HepG2 (cell line): ENCODE data around the gene TUBB. TPM values are rescaled to one million over a fixed set of nuclear protein-coding genes. Genes with fewer than 3 reads are reported as not detected.

Source experiments
- ARNT2 ChIP-seq: sonication (generic); formaldehyde crosslinking; IDR thresholded peaks from 2 replicates; pipeline ENCODE4 v1.8.0; 2022; ENCODE audit warnings: mild to moderate bottlenecking, low read depth, missing genetic modification reagents, moderate library complexity
- DPF2 ChIP-seq: sonication (generic); formaldehyde crosslinking; IDR thresholded peaks from 2 replicates; pipeline ENCODE4 v1.4.0; 2020; ENCODE audit warnings: mild to moderate bottlenecking, low read depth, missing genetic modification reagents, borderline replicate concordance
- DR1 ChIP-seq: sonication (generic); formaldehyde crosslinking; IDR thresholded peaks from 2 replicates; pipeline ENCODE4 v1.8.0; 2021; ENCODE audit warnings: mild to moderate bottlenecking, missing genetic modification reagents, inconsistent platforms
- ESRRA ChIP-seq: sonication (generic); formaldehyde crosslinking; IDR thresholded peaks from 2 replicates; pipeline ENCODE4 v1.5.1; 2020; ENCODE audit warnings: mild to moderate bottlenecking, low read depth, missing genetic modification reagents
- GABPB1 ChIP-seq: IDR thresholded peaks from 2 replicates; pipeline ENCODE4 v1.6.1; 2016; ENCODE audit warnings: mild to moderate bottlenecking, missing genetic modification reagents, moderate library complexity, missing compliant biosample characterization
- IKZF1 ChIP-seq: fragments of 450-650 bp; IDR thresholded peaks from 2 replicates; pipeline ENCODE4 v1.7.1; 2016
- KAT2B ChIP-seq: fragments of 150-350 bp; IDR thresholded peaks from 2 replicates; pipeline ENCODE4 v1.6.1; 2014; ENCODE audit warnings: low read depth, low read length, borderline replicate concordance
- MAZ ChIP-seq, 2 experiments: sonication (generic) in 1 of 2; formaldehyde crosslinking in 1 of 2; IDR thresholded peaks; 2 replicates each; pipeline versions ENCODE4 v1.5.0 to v1.6.1; 2012 to 2020; ENCODE audit warnings: low read depth in 2 of 2, mild to moderate bottlenecking in 2 of 2, borderline replicate concordance in 1 of 2, improper control_type of control experiment in 1 of 2, low read length in 1 of 2, missing genetic modification reagents in 1 of 2, moderate library complexity in 1 of 2
- MED13 ChIP-seq: sonication (generic); formaldehyde crosslinking; IDR thresholded peaks from 2 replicates; pipeline ENCODE4 v1.5.0; 2020; ENCODE audit warnings: missing genetic modification reagents
- MEIS2 ChIP-seq: sonication (generic); formaldehyde crosslinking; IDR thresholded peaks from 2 replicates; pipeline ENCODE4 v1.9.0; 2021; ENCODE audit warnings: mild to moderate bottlenecking, missing genetic modification reagents
- PLRG1 ChIP-seq: fragments of 450-650 bp; conservative IDR thresholded peaks from 2 replicates; pipeline ENCODE4 v1.6.1; 2016
- SNAI1 ChIP-seq: sonication (generic); formaldehyde crosslinking; IDR thresholded peaks from 2 replicates; pipeline ENCODE4 v1.5.0; 2020; ENCODE audit warnings: mild to moderate bottlenecking, missing genetic modification reagents, borderline replicate concordance
- WIZ ChIP-seq: sonication (generic); formaldehyde crosslinking; IDR thresholded peaks from 2 replicates; pipeline ENCODE4 v1.5.1; 2020; ENCODE audit warnings: mild to moderate bottlenecking, missing genetic modification reagents
- ZMAT3 ChIP-seq: sonication (generic); formaldehyde crosslinking; conservative IDR thresholded peaks from 2 replicates; pipeline ENCODE4 v1.7.0; 2021; ENCODE audit warnings: missing genetic modification reagents
- ZNF225 ChIP-seq: sonication (generic); formaldehyde crosslinking; IDR thresholded peaks from 2 replicates; pipeline ENCODE4 v1.4.0; 2020; ENCODE audit warnings: mild to moderate bottlenecking, missing genetic modification reagents
- ZNF335 ChIP-seq: sonication (generic); formaldehyde crosslinking; IDR thresholded peaks from 2 replicates; pipeline ENCODE4 v1.4.0; 2020; ENCODE audit warnings: missing genetic modification reagents
- ZNF619 ChIP-seq: sonication (generic); formaldehyde crosslinking; IDR thresholded peaks from 2 replicates; pipeline ENCODE4 v1.4.0; 2020; ENCODE audit warnings: mild to moderate bottlenecking, missing genetic modification reagents
- ZNF724P ChIP-seq: sonication (generic); formaldehyde crosslinking; IDR thresholded peaks from 2 replicates; pipeline ENCODE4 v1.8.0; 2022; ENCODE audit warnings: missing genetic modification reagents, borderline replicate concordance
- polyA plus RNA-seq, 8 experiments: library from polyadenylated mRNA; depleted of rRNA in 3 of 8; stranded (reverse) in 7 of 8; unstranded in 1 of 8; fragments of >200 nt; fragmentation: Illumina TruSeq in 4 of 8; extraction: Trizol in 4 of 8; gene quantifications; 2 replicates each; pipeline versions ENCODE4 v1.2.1 to v1.2.3, GENCODE V29; 2011 to 2016; ENCODE audit warnings: low read depth in 4 of 8, missing spikeins in 1 of 8, mixed read lengths in 1 of 8; ENCODE audit not compliant: insufficient read depth in 1 of 8
- total RNA-seq, 5 experiments: library from RNA; depleted of rRNA; stranded (reverse); fragments of >200 nt; fragmentation: Illumina TruSeq; extraction: Trizol; gene quantifications; 2 replicates each; pipeline ENCODE4 v1.2.3, GENCODE V29; 2016; ENCODE audit warnings: low read depth in 1 of 5
- TF ChIP-seq, protein P1 (sequence below): sonication (generic); IDR thresholded peaks from 2 replicates; pipeline ENCODE4 v1.6.1; 2016; ENCODE audit warnings: low read depth, borderline replicate concordance
- TF ChIP-seq, protein P2 (sequence below): conservative IDR thresholded peaks from 2 replicates; pipeline ENCODE4 v1.6.1; 2018; ENCODE audit warnings: missing genetic modification reagents
- TF ChIP-seq, protein P3 (sequence below): sonication (generic); formaldehyde crosslinking; IDR thresholded peaks from 2 replicates; pipeline ENCODE4 v1.4.0; 2020; ENCODE audit warnings: missing genetic modification reagents
- TF ChIP-seq, protein P4 (sequence below): IDR thresholded peaks from 2 replicates; pipeline ENCODE4 v1.6.1; 2016; ENCODE audit warnings: missing biosample characterization, missing genetic modification reagents, low read depth

TUBB gene
- total and polyA plus RNA-seq, 2 of the 13 experiments (the other 11 are each of a cell fraction or from before 2014, with no cell fraction given) = 911 to 1,163 TPM

DNA sequence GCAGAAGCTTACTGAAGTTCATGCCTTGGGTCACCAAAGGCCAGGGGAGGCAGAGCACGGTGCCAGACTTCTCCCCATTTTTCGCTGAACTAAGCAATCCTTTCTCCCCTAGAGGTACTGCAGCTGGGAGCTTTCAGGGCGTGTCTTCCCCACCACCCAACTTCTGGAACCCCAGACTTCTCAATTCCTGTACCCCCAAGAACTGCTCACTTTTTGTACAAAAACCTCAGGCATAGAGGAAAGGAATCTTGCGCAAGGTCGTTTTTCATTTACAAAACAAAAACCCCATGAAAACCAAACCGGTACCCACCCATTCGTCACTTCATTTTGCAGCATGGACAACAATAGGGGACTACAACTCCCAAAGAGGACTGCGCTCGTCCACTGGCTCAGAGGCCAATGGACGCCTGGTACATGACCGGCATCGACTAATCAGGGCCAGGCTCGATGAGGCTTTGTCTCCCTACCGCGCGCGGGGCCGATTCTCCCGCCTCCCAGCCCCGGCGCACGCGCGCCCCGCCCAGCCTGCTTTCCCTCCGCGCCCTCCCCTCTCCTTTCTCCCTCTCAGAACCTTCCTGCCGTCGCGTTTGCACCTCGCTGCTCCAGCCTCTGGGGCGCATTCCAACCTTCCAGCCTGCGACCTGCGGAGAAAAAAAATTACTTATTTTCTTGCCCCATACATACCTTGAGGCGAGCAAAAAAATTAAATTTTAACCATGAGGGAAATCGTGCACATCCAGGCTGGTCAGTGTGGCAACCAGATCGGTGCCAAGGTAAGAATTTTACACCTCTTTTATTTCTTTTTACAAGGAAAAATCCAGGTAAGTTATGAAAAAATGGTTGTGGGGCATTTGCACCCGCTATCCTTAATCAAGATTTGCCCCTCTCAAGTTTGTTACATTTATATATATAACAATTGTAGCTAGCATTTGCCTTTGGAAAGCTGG is at the start of gene TUBB (continued):
- TF ChIP-seq, protein P1, sequence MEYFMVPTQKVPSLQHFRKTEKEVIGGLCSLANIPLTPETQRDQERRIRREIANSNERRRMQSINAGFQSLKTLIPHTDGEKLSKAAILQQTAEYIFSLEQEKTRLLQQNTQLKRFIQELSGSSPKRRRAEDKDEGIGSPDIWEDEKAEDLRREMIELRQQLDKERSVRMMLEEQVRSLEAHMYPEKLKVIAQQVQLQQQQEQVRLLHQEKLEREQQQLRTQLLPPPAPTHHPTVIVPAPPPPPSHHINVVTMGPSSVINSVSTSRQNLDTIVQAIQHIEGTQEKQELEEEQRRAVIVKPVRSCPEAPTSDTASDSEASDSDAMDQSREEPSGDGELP = peak; percentile 78
- TF ChIP-seq IKZF1 (no peak), WIZ (CRISPR knock-in tag) (no peak; the same call in 1 of the 2 replicates), MED13 (CRISPR knock-in tag) (peak; percentile 72; the same call in 1 of the 2 replicates), SNAI1 (CRISPR knock-in tag) (no peak), ZMAT3 (CRISPR knock-in tag) (no peak; the same call in 1 of the 2 replicates), ZNF225 (CRISPR knock-in tag) (no peak; the same call in 1 of the 2 replicates), ZNF724P (CRISPR knock-in tag) (no peak), KAT2B (no peak), PLRG1 (no peak), ZNF335 (0 out of 2 replicates have a peak, but pooled peaks have one; percentile 12), ZNF619 (CRISPR knock-in tag) (no peak; the same call in 1 of the 2 replicates), MEIS2 (CRISPR knock-in tag) (0 out of 2 replicates have a peak, but pooled peaks have one; percentile 68), ESRRA (CRISPR knock-in tag) (no peak), DR1 (CRISPR knock-in tag) (peak; percentile 38; the same call in 1 of the 2 replicates), DPF2 (CRISPR knock-in tag) (no peak), ARNT2 (peak; percentile 11; the same call in 1 of the 2 replicates), GABPB1 (peak; percentile 85), MAZ (IDR thresholded peaks at IDR 0.05; ENCODE audit: borderline replicate concordance, low read depth, low read length) (peak; percentile 93), MAZ (CRISPR knock-in tag; IDR thresholded peaks at IDR 0.05; ENCODE audit: low read depth) (no peak; the same call in none of the 2 replicates)
- TF ChIP-seq, protein P2, sequence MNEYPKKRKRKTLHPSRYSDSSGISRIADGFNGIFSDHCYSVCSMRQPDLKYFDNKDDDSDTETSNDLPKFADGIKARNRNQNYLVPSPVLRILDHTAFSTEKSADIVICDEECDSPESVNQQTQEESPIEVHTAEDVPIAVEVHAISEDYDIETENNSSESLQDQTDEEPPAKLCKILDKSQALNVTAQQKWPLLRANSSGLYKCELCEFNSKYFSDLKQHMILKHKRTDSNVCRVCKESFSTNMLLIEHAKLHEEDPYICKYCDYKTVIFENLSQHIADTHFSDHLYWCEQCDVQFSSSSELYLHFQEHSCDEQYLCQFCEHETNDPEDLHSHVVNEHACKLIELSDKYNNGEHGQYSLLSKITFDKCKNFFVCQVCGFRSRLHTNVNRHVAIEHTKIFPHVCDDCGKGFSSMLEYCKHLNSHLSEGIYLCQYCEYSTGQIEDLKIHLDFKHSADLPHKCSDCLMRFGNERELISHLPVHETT (CRISPR knock-in tag) = no peak
- TF ChIP-seq, protein P3, sequence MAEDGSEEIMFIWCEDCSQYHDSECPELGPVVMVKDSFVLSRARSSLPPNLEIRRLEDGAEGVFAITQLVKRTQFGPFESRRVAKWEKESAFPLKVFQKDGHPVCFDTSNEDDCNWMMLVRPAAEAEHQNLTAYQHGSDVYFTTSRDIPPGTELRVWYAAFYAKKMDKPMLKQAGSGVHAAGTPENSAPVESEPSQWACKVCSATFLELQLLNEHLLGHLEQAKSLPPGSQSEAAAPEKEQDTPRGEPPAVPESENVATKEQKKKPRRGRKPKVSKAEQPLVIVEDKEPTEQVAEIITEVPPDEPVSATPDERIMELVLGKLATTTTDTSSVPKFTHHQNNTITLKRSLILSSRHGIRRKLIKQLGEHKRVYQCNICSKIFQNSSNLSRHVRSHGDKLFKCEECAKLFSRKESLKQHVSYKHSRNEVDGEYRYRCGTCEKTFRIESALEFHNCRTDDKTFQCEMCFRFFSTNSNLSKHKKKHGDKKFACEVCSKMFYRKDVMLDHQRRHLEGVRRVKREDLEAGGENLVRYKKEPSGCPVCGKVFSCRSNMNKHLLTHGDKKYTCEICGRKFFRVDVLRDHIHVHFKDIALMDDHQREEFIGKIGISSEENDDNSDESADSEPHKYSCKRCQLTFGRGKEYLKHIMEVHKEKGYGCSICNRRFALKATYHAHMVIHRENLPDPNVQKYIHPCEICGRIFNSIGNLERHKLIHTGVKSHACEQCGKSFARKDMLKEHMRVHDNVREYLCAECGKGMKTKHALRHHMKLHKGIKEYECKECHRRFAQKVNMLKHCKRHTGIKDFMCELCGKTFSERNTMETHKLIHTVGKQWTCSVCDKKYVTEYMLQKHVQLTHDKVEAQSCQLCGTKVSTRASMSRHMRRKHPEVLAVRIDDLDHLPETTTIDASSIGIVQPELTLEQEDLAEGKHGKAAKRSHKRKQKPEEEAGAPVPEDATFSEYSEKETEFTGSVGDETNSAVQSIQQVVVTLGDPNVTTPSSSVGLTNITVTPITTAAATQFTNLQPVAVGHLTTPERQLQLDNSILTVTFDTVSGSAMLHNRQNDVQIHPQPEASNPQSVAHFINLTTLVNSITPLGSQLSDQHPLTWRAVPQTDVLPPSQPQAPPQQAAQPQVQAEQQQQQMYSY (CRISPR knock-in tag) = no peak
- TF ChIP-seq, protein P4, sequence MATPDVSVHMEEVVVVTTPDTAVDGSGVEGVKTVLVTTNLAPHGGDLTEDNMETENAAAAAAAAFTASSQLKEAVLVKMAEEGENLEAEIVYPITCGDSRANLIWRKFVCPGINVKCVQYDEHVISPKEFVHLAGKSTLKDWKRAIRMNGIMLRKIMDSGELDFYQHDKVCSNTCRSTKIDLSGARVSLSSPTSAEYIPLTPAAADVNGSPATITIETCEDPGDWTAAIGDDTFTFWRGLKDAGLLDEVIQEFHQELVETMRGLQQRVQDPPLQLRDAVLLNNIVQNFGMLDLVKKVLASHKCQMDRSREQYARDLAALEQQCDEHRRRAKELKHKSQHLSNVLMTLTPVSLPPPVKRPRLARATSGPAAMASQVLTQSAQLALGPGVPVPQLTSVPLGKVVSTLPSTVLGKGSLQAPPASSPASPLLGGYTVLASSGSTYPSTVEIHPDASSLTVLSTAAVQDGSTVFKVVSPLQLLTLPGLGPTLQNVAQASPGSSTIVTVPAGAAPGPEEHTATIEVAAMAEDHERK = peak; percentile 19; the same call in 1 of the 2 replicates
